ENCODE measurements around the gene SIRT1. TPM values are rescaled to one million over a fixed set of nuclear protein-coding genes. Genes with fewer than 3 reads are reported as not detected.

Gene SIRT1
- total and polyA plus RNA-seq, 9 of the 15 experiments (the other 6 are each of a cell fraction or from before 2014, with no cell fraction given) = 7.8 to 25.8 (median 19.1) TPM

GRCh38 chr10:67851186-67851585 is 33.3 kb upstream of the SIRT1 start:
- WGBS (ENCODE audit: insufficient coverage, low coverage, missing lambda C conversion rate) = 66% methylated on average over 2 of the region's 2 CpGs
- Histone ChIP-seq H2AFZ (ENCODE audit: low read depth, low read length) (no peak overlapping the region), H3K9ac (ENCODE audit: insufficient read depth in 1 of 2, low read depth in 2 of 2, low read length in 2 of 2) (no peak overlapping the region), H3K9me3 (replicated peaks; ENCODE audit: control insufficient read depth, insufficient read depth, low read depth, low read length) (no peaks in the 10 kb centered on the region), H3K27ac (ENCODE audit: extremely low read depth, low read depth, low read length) (no peak overlapping the region), H3K4me1 (replicated peaks in 1 of 2; ENCODE audit: control insufficient read depth in 2 of 2, insufficient read depth in 2 of 2, low read length in 2 of 2) (peaks cover 7 to 8% of the 10 kb centered on the region in 2 experiments; a peak in 4 of 5 replicates), H3K27me3 (ENCODE audit: control insufficient read depth in 2 of 2, insufficient read depth in 2 of 2, low read length in 2 of 2) (no peaks in the 10 kb centered on the region), H3K36me3 (ENCODE audit: control insufficient read depth, insufficient read depth, low read length) (no peaks in the 10 kb centered on the region; the same call in 2 of the 3 replicates), H4K20me1 (replicated peaks; ENCODE audit: control insufficient read depth, insufficient read depth, low read length) (no peaks in the 10 kb centered on the region), H3K9me1 (ENCODE audit: control insufficient read depth, insufficient read depth, low read length) (no peaks in the 10 kb centered on the region), H3K4me2 (ENCODE audit: insufficient read depth, low read length) (no peak overlapping the region), H3K4me3 (no peak overlapping the region), H3K79me2 (ENCODE audit: control insufficient read depth, insufficient read depth, low read length) (peaks cover 7% of the 10 kb centered on the region; the same call in 2 of the 3 replicates)
- no peak for DNase-seq (ENCODE audit: extremely low read depth in 1 of 4, low spot score in 3 of 4)
- POLR2A ChIA-PET = interaction anchor here (0.5 to 1.5 kb wide), 3 partner anchors 13 to 1212 kb away, joined by 3 to 4 read pairs (median 4); partner anchors contain the start of genes DNAJC12 and PBLD
- intact Hi-C loops (cut with micrococcal nuclease) (no loop called here), in situ Hi-C loops (cut with MboI) (loop anchor here (10.0 kb wide), 1 partner anchor 454 kb away; no protein-coding TSS in a partner anchor)
- BruUV-seq (replicated peaks) = no TSS peak
- FAIRE-seq = no peak
- CTCF ChIA-PET (ENCODE audit: low intra/inter-chr PET ratio) = no interaction called here
- ATAC-seq = no peak
- TF ChIP-seq ILK (tag; IDR thresholded peaks at IDR 0.05; ENCODE audit: borderline replicate concordance, low read depth) = 0 out of 2 replicates have a peak, but pooled peaks have one; percentile 22
- peak; percentile 66; the same call in 1 of the 2 replicates for TF ChIP-seq PTRF (tag; IDR thresholded peaks at IDR 0.05)
- TF ChIP-seq GABPB1 (CRISPR knock-in tag; IDR thresholded peaks at IDR 0.05) = no peak
- TF ChIP-seq MEF2D (tag; conservative IDR thresholded peaks at IDR 0.05; ENCODE audit: low read depth) = no peak
- TF ChIP-seq ZNF740 (CRISPR knock-in tag; IDR thresholded peaks at IDR 0.05) = no peak
- peak in 1 of 2 experiments; percentile 66; a peak in 1 of 4 replicates for TF ChIP-seq ZNF740 (tag; IDR thresholded peaks at IDR 0.05)
- TF ChIP-seq PTTG1 (tag; IDR thresholded peaks at IDR 0.05; ENCODE audit: low read depth) = peak; percentile 77; the same call in 1 of the 2 replicates
- TF ChIP-seq ZNF592 (IDR thresholded peaks at IDR 0.05) = peak; percentile 69
- no peak for TF ChIP-seq NR4A1 (CRISPR knock-in tag; IDR thresholded peaks at IDR 0.05)
- 0 out of 2 replicates have a peak, but pooled peaks have one; percentile 52 for TF ChIP-seq NR4A1 (tag; IDR thresholded peaks at IDR 0.05)
- no peak for TF ChIP-seq STAT6 (CRISPR knock-in tag; IDR thresholded peaks at IDR 0.05)
- 0 out of 2 replicates have a peak, but pooled peaks have one; percentile 52 for TF ChIP-seq DDX20 (tag; IDR thresholded peaks at IDR 0.05; ENCODE audit: low read depth)
- TF ChIP-seq NR2C1 (IDR thresholded peaks at IDR 0.05) = no peak
- TF ChIP-seq NR2C1 (tag; IDR thresholded peaks at IDR 0.05) = 0 out of 2 replicates have a peak, but pooled peaks have one; percentile 33

All from K562 (cell line).